HG03520 (cell line): ENCODE data around the gene MSGN1.
"Not testable (repeated sequence)": the region's sequence is repeated elsewhere in the genome, so short reads cannot be mapped to it uniquely, and the experiment has no call there.

Experiments used
- ATAC-seq: cut with Tn5 transposase; IDR thresholded peaks from one replicate; pipeline ENCODE4 v1.9.1; 2021; ENCODE audit warnings: mild to moderate bottlenecking, moderate library complexity; ENCODE audit not compliant: unreplicated experiment

Gene MSGN1

DNA sequence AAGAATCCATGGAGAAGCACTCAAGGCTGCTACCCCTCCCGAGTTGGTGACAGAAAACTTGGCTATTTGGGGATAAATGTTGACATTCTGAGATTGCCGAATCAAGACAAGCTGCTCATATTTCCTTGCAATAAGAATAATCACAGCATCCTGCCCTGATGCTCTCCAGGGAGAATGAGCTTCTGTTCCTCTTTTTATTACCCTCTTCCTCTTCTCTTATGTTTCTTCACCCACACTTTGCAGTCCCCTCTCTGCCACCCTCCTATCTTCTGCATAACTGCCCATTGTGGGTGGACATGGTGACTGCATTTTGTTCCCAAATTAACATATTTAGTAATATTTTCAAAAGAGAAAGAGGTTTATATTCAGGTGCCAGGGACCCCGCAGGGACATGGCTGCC, 11.9 kb upstream of the MSGN1 start:
- ATAC-seq = no peak

DNA sequence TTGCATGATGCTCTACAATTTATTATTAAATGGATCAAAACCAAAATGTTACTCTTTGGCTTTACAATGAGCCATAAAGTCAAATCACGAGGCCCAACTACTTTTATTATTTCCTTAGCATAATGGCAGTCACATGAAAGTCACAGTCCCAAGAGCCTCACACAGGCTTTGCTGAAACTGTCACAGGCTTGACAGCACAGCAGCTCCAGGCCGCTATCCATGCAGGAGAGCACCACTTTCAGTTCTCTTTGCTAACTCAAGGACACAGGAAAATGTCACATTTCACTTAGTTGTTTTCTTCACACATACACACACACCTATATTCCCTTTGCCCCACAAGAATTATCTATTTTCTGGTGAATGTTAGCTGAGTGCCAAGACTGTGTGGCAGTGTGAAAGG, 11.1 kb upstream of the MSGN1 start:
- ATAC-seq = no peak

- ATAC-seq = no peak
Observed at GRCh38 chr2:17805717-17806363, 10.4 kb upstream of the MSGN1 start.

DNA sequence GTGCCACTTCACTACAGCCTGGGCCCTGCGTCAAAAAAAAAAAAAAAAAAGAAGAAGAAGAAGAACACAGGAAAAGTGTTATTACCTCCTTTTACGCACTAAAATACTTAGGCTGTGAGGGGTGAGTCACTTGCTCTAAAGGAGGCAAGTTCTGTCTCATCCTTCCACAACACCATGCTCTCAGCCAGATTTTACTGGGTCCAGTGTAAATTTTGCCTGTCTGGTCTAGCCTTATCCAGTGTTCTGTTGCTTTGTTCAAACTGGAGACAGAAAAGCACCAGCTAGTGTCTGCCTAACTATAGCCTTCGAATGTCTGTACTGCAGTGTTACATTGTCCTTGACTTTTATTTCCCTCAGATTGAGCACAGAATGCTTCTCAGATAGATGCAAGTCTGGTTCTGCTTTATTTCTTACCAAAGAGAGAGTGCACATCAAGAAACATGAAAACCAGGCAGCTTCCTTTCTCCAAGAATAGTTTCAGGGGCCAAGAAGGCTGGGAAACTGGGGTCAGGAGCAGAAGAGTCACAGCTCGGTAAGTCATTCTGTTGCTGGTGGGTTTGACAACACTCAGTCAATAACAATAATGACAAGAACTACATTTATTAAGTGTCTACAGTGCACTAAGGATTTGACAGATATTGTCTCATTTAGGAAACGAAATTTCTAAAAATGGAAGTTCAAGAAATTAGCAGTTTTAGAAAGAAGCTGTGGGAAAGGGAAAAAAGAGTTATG, 3.1 kb upstream of the MSGN1 start:
- ATAC-seq = peak; percentile 43

GRCh38 chr2:17813742-17814473, 2.4 kb upstream of the MSGN1 start:
- ATAC-seq = peak; percentile 78

- ATAC-seq = no peak
Observed at GRCh38 chr2:17814601-17815000, 1.7 kb upstream of the MSGN1 start.

- peak; percentile 27 for ATAC-seq
Observed at GRCh38 chr2:17815468-17816184, 634 bp upstream of the MSGN1 start.

DNA sequence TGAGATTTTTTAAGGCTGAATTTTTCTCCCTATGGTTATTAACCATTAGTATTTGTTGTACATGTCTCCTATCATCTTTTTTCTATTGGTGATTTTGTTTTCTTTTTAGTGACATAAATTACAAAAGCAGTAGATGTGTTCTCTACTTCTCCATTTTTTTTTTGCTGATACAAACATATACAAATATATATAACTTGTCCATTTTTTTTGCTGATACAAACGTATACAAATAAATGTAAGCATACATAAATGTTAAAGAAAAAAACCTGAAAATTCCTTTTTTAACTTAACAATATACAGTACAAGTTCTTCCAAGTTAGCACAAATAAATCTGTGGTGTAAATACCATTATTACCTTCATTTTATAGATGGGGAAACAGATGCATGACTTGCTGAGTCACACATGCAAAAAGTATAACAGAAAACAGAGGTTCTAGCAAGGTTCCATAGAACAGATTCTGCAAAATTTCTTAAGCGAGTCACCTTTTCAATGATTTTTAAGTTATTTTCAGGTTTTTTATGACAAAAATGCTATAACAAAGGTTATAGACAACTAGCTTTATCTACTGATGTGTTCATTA, 2.1 kb downstream of the MSGN1 start:
- ATAC-seq = no peak

DNA sequence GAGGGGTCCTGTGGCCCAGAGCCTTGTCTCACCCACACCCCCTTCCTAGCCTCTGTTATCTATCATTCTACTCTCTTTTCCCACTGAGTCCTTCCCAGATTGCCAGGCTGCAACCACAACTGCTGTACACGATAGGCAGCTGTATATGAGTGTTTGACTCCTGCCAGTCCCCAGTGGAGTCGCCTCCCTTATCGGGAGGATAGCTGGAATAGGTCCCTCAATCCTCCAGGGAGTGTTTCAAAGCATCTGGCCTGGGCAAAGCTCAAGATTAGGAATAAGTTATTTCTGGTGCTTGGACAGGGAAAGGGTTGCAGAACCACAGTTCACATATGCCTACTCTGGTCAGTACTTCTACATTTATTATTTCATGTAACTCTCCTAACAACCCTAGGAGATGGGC, 4.8 kb downstream of the MSGN1 start:
- no peak for ATAC-seq

DNA sequence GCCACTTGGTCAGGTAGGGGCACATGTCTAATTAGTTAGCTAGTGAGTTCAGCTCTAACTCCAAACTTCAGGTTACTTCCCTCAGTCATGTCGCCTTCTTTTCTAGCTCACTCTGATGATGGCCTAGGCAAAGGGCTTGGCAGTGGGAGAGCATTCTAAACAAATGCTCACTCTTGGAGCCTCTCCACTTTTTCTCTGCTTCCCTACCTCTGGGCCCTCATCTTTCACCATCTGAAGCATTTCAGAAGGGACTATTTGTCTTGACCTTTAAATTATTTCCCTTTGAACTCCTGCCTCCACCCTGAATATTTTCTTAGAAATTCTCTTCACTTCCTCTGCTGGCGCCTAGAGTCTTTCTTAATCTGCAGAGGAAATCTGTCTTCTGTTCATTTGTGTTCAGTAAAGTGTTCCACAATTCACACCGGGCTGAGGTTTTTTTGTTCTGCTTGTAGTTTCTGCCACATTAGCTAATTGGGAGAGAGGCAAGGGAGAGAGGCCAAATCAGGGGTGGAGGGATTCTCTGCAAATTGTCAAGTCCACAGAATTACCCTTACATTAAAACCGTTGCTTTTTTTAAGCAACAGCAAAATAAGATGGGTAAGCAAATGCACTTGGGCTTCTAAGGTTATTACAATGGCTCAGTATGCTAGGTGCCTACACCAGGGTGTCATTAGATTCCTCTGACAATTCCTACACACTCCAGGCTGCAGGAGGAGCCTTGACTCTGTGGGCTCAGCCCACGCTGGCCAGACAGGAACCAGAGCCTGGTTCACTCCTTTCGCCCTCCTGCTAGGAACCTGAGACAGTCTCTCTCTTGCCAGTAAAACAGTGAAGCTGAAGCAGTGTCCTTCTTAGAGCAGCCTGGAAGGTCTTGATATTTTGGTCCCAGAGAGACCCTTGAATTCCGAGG, 5.5 kb downstream of the MSGN1 start:
- ATAC-seq = peak; percentile 36

- peak; percentile 49 for ATAC-seq
Observed at GRCh38 chr2:17822445-17823117, 6.3 kb downstream of the MSGN1 start.

DNA sequence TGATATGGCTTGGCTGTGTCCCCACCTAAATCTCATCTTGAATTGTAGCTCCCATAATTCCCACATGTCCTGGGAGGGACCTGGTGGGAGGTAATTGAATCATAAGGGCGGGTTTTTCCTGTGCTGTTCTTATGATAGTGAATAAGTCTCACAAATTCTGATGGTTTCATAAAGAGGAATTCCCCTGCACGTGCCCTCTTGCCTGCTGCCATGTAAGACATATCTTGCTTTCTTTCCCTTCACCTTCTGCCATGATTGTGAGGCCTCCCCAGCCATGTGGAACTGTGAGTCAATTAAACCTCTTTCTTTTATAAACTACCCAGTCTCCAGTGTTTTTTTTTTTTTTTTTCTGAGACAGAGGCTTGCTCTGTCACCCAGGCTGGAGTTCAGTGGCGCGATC, 7.4 kb downstream of the MSGN1 start:
- ATAC-seq = not testable (repeated sequence)

DNA sequence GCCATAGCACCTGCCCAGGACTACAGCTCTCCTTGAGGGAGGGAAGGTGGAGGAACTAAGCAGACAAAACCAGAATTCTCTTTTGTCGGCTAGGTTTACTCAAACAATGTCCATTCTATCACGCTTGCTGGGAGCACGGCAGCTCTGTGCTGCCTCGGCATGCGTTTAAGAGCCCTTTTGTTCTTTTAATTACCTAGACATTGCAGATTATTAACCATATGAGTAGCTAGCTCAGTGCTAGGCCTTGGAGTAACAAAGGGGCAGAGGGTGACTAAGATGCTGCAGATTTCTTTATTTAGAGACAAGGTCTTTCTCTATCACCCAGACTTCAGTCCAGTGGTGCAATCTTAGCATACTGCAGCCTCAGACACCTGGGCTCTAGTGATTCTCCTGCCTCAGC, 11.1 kb downstream of the MSGN1 start:
- no peak for ATAC-seq

- ATAC-seq = no peak
Observed at GRCh38 chr2:17827785-17828184, 11.5 kb downstream of the MSGN1 start.

- ATAC-seq = peak; percentile 87
Observed at GRCh38 chr2:17830053-17831034, 14.1 kb downstream of the MSGN1 start.

- ATAC-seq = no peak
Observed at GRCh38 chr2:17835516-17835915, 19.3 kb downstream of the MSGN1 start.

GRCh38 chr2:17839959-17840358, 23.7 kb downstream of the MSGN1 start:
- ATAC-seq = no peak

GRCh38 chr2:17843457-17843856, 27.2 kb downstream of the MSGN1 start:
- ATAC-seq = no peak
